Spleen (tissue), 11 donors: ENCODE results near the gene DPH3. TPM values are rescaled to one million over a fixed set of nuclear protein-coding genes. Genes with fewer than 3 reads are reported as not detected.
A peak's percentile ranks its signal among the peaks of the same experiment; 100 is the strongest.

Experiments used
- DNase-seq: peaks from one replicate; pipeline ENCODE4 v3.0.0-alpha.2; 2020
- H3K27ac ChIP-seq, 8 donors: fragments of 200-600 bp; sonication (generic) in 7 of 8; 1 replicate in 4 of 8; 2 replicates in 4 of 8; pipeline versions ENCODE4 v1.5.0 to v1.8.0; 2016 to 2021; ENCODE audit warnings: inconsistent platforms in 4 of 8, mild to moderate bottlenecking in 4 of 8, moderate library complexity in 1 of 8
- H3K27me3 ChIP-seq, 7 donors: fragments of 200-600 bp; sonication (generic) in 6 of 7; replicated peaks in 1 of 7; 1 replicate in 4 of 7; 2 replicates in 3 of 7; pipeline versions ENCODE4 v1.5.0 to v1.8.0; 2016 to 2021; ENCODE audit warnings: inconsistent platforms in 3 of 7, mild to moderate bottlenecking in 1 of 7
- H3K36me3 ChIP-seq, 6 donors: fragments of 200-600 bp; sonication (generic) in 5 of 6; 1 replicate in 4 of 6; 2 replicates in 2 of 6; pipeline versions ENCODE4 v1.5.0 to v1.8.0; 2016 to 2021; ENCODE audit warnings: inconsistent platforms in 2 of 6
- H3K4me1 ChIP-seq, 6 donors: fragments of 200-600 bp; sonication (generic) in 5 of 6; 1 replicate in 3 of 6; 2 replicates in 3 of 6; pipeline versions ENCODE4 v1.5.0 to v1.8.0; 2016 to 2021; ENCODE audit warnings: inconsistent platforms in 3 of 6
- H3K4me3 ChIP-seq, 8 donors: fragments of 200-600 bp; sonication (generic) in 7 of 8; 1 replicate in 4 of 8; 2 replicates in 4 of 8; pipeline versions ENCODE4 v1.5.0 to v1.8.0; 2016 to 2021; ENCODE audit warnings: inconsistent platforms in 4 of 8, mild to moderate bottlenecking in 4 of 8, moderate library complexity in 2 of 8
- H3K9me3 ChIP-seq, 8 donors: fragments of 200-600 bp; sonication (generic) in 7 of 8; 1 replicate in 4 of 8; 2 replicates in 4 of 8; pipeline versions ENCODE4 v1.5.0 to v1.8.0; 2016 to 2021; ENCODE audit warnings: inconsistent platforms in 4 of 8
- POLR2A ChIP-seq, 3 donors: fragments of 450-650 bp; IDR thresholded peaks; one replicate each; pipeline ENCODE4 v1.5.1; 2017; ENCODE audit warnings: antibody characterized with exemption in 3 of 3, mild to moderate bottlenecking in 1 of 3
- POLR2AphosphoS5 ChIP-seq, 3 donors: sonication (generic); formaldehyde crosslinking; IDR thresholded peaks; one replicate each; pipeline ENCODE4 v1.5.1; 2017; ENCODE audit warnings: antibody characterized with exemption in 3 of 3
- WGBS, 5 donors: extraction: QIAGEN DNeasy Blood & Tissue Kit in 3 of 5; methylation state at CpG; one replicate each; pipeline versions ENCODE4 v1.1.5 to v1.1.7; 2013 to 2018; 5-methylcytosine and 5-hydroxymethylcytosine counted together
- intact Hi-C: fragments of 100-400 bp; cut with DNase I; formaldehyde crosslinking; loops from one replicate; pipeline ENCODE4 v1.15.0; 2023; ENCODE audit warnings: low total_unique reads
- polyA plus RNA-seq, 3 donors: library from polyadenylated mRNA; stranded (reverse); fragments of 200-250 nt; gene quantifications; one replicate each; pipeline ENCODE4 v1.2.1, GENCODE V29; 2013
- total RNA-seq, 7 donors: library from RNA; depleted of rRNA in 3 of 7; stranded (reverse); fragments of >200 nt in 3 of 7; fragmentation: NEBNext Ultra II Directional in 4 of 7; extraction: Animal tissue kit (Norgen Biotek cat#: 25700) in 4 of 7; gene quantifications; one replicate each; pipeline versions ENCODE4 v1.1.0 to v1.2.1, GENCODE V29; 2016 to 2021
- TF ChIP-seq, protein P1 (sequence below), 11 experiments: fragments of 200-600 bp in 7 of 11; fragments of 450-650 bp in 4 of 11; sonication (generic) in 4 of 11; IDR thresholded peaks in 8 of 11; conservative IDR thresholded peaks in 3 of 11; 1 replicate in 7 of 11; 2 replicates in 4 of 11; pipeline versions ENCODE4 v1.4.0 to v1.8.0; 2016 to 2021; ENCODE audit warnings: antibody characterized with exemption in 11 of 11, inconsistent platforms in 4 of 11, mild to moderate bottlenecking in 1 of 11
- donor health status: healthy with polysubstance abuse.
- donor health status: DM: no; HTN: no; CAD: no; lungs with moderate emphysema.
- donor health status: DM: no; HTN: no; CAD: no.
- donor health status: Bipolar disorder and iron deficiency.
- donor health status: healthy.
- donor health status: DM: no; HTN: no; CAD: no.
- donor health status: DM: yes; HTN: yes; CAD: no.

The DPH3 gene
- total and polyA plus RNA-seq, 10 donors, result 7.2 to 17.9 (median 14.2) TPM

DNA sequence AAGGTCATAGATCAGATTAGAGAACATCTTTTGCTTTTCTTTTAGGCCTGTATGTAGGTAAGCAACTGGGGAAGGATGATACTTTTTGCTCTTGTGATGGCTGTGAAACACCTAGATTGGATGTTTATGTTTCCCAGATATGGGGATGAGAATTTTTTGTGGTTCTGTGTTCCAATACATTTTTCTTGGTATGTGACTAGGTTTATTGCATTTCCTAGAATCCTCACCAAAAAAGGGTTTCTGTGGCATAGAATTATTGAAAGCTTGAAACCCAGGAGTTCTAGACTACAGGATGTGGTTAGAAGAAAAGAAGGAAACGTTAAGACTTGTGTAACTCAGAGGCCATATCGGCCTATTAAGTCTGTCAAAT, 26.1 kb upstream of the DPH3 start:
- Histone ChIP-seq H3K9me3 (peaks cover 0 to 13% (median 3%) of the 10 kb centered on the region in 8 donors), H3K27ac (peak overlapping the region; percentile 11 to 89 (median 38)), H3K36me3 (peaks cover 0 to 42% (median 2%) of the 10 kb centered on the region in 6 donors), H3K4me1 (peaks cover 20 to 83% (median 43%) of the 10 kb centered on the region in 6 donors), H3K4me3 (peak overlapping the region in 1 of 8 donors; percentile 26), H3K27me3 (no peaks in the 10 kb centered on the region)
- 1 to 10% (median 6%) methylated on average over 2 of the region's 2 CpGs for whole genome bisulfite sequencing, 5 donors
- intact Hi-C loops, result loop anchor here (2.0 kb wide), 1 partner anchor 260 kb away; no protein-coding TSS in a partner anchor
- DNase-seq, result no peak
- no peak for TF ChIP-seq POLR2A (IDR thresholded peaks at IDR 0.05)

DNA sequence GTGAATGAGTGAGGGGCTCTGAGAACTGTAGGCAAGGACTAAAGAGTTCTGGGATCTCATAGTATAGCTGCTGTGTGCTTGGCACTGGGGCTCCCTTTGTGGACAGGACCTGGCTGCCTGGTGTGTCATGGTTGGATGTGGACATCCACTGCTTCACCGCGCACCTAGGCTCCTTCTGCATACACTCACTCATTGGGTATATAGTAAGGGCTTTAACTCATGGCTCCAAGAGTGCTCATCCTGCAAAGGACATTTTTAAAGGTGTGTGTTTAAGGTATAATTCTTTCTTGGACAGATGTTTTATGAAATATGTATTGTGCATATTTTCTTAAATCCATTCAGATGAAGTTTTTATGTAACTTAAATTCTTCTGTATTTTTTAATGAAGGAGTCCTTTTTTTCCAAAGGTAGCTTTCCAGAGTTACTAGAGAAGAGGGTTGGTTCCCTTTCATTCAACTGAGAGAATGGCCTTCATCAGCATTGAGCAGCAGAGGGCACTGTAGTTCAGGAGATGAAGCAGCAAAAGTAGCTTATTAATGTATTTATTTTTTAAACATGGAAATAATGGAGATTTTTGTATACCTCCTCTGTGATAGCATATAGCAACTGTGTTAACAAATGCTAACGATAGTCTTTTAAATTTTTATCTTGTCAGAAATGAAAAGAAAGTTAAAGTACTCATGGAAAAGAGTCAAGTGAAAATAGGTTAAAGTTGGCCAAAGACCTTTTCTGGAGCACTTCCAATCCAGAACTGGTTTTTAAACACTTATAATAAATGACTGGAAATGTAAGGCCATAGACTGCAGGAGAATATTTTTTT, 25.5 kb upstream of the DPH3 start:
- 50 to 61% (median 56%) methylated on average over 3 of the region's 3 CpGs for WGBS, 5 donors
- Histone ChIP-seq H3K4me1 (peaks cover 18 to 83% (median 38%) of the 10 kb centered on the region in 6 donors), H3K27me3 (no peaks in the 10 kb centered on the region), H3K9me3 (peaks cover 0 to 13% (median 3%) of the 10 kb centered on the region in 8 donors), H3K27ac (peak overlapping the region in 7 of 8 donors; percentile 11 to 89 (median 35)), H3K36me3 (peaks cover 0 to 36% (median 0%) of the 10 kb centered on the region in 6 donors), H3K4me3 (peak overlapping the region in 2 of 8 donors; percentile 34 to 63)
- DNase-seq, result no peak
- intact Hi-C loops, result loop anchor here (2.0 kb wide), 1 partner anchor 261 kb away; no protein-coding TSS in a partner anchor
- TF ChIP-seq POLR2A (IDR thresholded peaks at IDR 0.05) (no peak), POLR2AphosphoS5 (IDR thresholded peaks at IDR 0.05) (no peak)
- TF ChIP-seq, protein P1, sequence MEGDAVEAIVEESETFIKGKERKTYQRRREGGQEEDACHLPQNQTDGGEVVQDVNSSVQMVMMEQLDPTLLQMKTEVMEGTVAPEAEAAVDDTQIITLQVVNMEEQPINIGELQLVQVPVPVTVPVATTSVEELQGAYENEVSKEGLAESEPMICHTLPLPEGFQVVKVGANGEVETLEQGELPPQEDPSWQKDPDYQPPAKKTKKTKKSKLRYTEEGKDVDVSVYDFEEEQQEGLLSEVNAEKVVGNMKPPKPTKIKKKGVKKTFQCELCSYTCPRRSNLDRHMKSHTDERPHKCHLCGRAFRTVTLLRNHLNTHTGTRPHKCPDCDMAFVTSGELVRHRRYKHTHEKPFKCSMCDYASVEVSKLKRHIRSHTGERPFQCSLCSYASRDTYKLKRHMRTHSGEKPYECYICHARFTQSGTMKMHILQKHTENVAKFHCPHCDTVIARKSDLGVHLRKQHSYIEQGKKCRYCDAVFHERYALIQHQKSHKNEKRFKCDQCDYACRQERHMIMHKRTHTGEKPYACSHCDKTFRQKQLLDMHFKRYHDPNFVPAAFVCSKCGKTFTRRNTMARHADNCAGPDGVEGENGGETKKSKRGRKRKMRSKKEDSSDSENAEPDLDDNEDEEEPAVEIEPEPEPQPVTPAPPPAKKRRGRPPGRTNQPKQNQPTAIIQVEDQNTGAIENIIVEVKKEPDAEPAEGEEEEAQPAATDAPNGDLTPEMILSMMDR (IDR thresholded peaks at IDR 0.05 in 8 of 11, conservative IDR thresholded peaks at IDR 0.05 in 3 of 11), result peak; percentile 73 to 85 (median 80)

DNA sequence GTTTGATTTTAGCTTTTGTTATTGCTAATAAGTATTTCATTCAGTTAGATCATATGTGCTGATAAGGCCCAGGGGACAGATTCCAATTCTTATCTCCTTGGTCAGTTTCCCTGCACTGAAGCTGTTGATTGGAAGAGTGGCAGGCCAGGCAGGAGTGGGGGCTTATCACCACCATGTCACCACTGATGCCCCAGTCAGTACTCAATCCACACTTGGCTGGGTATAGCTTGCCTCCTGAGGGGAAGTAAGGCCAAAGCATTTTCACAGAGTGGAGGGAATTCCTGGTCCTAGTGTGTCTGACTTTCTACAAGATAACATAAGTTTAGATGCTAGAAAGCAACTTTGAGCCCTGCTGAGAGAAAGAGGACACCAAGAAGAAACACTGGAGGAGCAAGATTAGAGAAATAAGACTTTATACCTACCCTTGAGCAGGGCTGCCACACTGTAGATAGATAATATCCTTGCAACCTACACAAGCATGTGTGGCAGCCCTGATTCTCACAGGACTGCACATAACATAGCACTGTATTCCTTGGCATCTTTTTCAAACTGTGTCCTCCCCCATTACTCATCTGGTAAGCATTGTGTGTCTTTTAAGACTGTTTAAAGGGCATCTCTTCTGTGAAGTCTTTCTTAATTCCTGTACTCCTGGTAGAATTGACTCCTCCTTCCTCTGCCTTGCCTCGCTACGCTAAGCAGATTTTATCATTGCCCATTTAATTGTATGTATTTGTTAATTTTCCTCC, 24.6 kb upstream of the DPH3 start:
- 77 to 84% (median 81%) methylated on average over 2 of the region's 2 CpGs for WGBS, 5 donors
- Histone ChIP-seq H3K36me3 (peaks cover 0 to 34% (median 0%) of the 10 kb centered on the region in 6 donors), H3K27me3 (no peaks in the 10 kb centered on the region), H3K9me3 (peaks cover 0 to 13% (median 3%) of the 10 kb centered on the region in 8 donors), H3K27ac (peak overlapping the region in 6 of 8 donors; percentile 16 to 89 (median 82)), H3K4me1 (peaks cover 16 to 83% (median 34%) of the 10 kb centered on the region in 6 donors), H3K4me3 (peak overlapping the region in 3 of 8 donors; percentile 34 to 63 (median 39))
- intact Hi-C loops, result no loop called here
- no peak for DNase-seq
- TF ChIP-seq POLR2A (IDR thresholded peaks at IDR 0.05) (no peak), POLR2AphosphoS5 (IDR thresholded peaks at IDR 0.05) (no peak)
- TF ChIP-seq, protein P1 (IDR thresholded peaks at IDR 0.05 in 8 of 11, conservative IDR thresholded peaks at IDR 0.05 in 3 of 11), result no peak

DNA sequence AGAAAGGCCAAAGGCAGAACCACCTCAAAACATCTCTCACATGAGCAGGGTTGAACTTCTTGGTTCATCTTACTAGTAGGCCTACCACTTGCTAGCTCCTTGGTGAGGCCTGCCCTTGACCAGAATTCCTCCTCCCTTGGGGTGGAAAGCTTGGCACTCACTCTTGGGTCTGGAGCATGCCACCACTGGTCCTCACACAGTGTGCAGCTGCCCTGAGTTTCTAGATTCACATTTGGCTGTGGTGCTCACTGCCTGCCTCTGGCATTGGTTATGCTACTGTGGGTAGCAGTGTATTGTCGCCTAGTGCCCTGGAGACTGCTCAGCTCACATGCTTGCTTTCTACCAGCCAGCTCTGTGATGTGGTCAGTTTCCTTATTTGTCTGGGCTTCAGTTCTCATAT, 23.9 kb upstream of the DPH3 start:
- H3K27ac ChIP-seq, result peak overlapping the region in 6 of 8 donors; percentile 16 to 89 (median 82)
- DNase-seq, result no peak
- intact Hi-C loops, result no loop called here
- peaks cover 0 to 36% (median 0%) of the 10 kb centered on the region in 6 donors for H3K36me3 ChIP-seq
- H3K9me3 ChIP-seq, result peaks cover 0 to 8% (median 1%) of the 10 kb centered on the region in 8 donors
- H3K4me3 ChIP-seq, result peak overlapping the region in 5 of 8 donors; percentile 17 to 63 (median 36)
- H3K4me1 ChIP-seq, result peaks cover 16 to 83% (median 34%) of the 10 kb centered on the region in 6 donors
- TF ChIP-seq, protein P1 (IDR thresholded peaks at IDR 0.05 in 8 of 11, conservative IDR thresholded peaks at IDR 0.05 in 3 of 11), result no peak
- peak in 1 of 3 donors; percentile 11 for TF ChIP-seq POLR2AphosphoS5 (IDR thresholded peaks at IDR 0.05)
- WGBS, 5 donors, result 61 to 92% (median 76%) methylated on average over 1 of the region's 1 CpG
- no peaks in the 10 kb centered on the region for H3K27me3 ChIP-seq
